Skin of body (tissue), 2 donors: ENCODE measurements around the gene PCP2. TPM values are rescaled to one million over a fixed set of nuclear protein-coding genes. Genes with fewer than 3 reads are reported as not detected.
"Not testable (repeated sequence)": the region's sequence is repeated elsewhere in the genome, so short reads cannot be mapped to it uniquely, and the experiment has no call there.

Source experiments
- DNase-seq: peaks from one replicate; lab custom pipeline; 2025; lab: John Stamatoyannopoulos, UW
- total RNA-seq: library from RNA; depleted of rRNA; stranded (reverse); fragments of >200 nt; gene quantifications from one replicate; pipeline ENCODE4 v1.2.3, GENCODE V29; 2014

Gene PCP2
- total RNA-seq, 1 donor from 2014 or later, result not detected

GRCh38 chr19:7661744-7662538 is 28.4 kb upstream of the PCP2 start:
- DNase-seq, result no peak

GRCh38 chr19:7658219-7658686 is 24.7 kb upstream of the PCP2 start:
- DNase-seq, result no peak

DNA sequence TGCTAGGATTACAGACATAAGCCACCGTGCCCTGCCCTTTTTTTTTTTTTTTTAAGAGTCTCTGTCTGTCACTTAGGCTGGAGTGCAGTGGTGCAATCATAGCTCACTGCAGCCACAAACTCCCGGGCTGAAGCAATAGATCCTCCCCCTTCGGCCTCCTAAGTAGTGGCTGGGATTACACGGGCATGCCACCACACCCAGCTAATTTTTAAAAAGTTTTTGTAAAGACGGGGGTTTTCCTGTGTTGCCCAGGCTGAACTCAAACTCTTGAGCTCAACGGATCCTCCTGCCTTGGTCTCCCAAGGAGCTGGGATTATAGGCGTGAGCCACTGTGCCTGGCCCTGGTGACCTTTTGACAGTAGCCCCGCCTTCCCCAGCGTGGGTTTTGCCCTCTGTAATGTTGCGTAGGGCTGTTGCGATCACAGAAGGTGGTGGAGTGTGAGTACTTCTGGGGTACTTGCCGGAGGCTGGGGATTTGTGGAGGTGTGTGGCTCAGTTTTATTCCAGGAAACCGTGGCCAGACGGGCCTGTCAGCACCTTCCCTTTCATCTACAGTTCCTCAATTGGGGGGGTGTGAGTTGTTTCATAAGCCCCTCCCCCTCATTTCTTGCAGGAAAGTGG is 23.7 kb upstream of the PCP2 start:
- DNase-seq, result no peak

DNA sequence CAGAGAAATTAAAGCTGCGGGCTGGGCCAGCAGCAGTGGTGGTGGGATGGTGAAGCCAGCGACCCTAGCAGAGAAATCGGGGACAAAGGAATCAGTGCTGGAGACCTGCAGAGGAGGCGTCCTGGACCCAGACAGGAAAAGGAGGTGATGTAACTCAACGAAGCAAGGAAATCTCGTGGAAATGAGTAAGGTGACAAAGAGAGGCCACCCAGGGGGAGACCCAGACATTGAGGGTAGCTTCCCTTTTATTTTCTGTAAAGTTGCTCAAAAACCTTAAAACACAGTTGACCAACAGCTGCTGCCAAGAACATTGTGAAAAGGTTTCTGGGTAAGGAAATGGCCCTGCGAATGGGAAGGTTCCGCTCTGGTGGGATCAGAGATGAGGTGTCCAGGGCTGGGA is 22.1 kb upstream of the PCP2 start:
- no peak for DNase-seq

- no peak for DNase-seq
Measured at GRCh38 chr19:7654401-7654800, 20.9 kb upstream of the PCP2 start.

DNA sequence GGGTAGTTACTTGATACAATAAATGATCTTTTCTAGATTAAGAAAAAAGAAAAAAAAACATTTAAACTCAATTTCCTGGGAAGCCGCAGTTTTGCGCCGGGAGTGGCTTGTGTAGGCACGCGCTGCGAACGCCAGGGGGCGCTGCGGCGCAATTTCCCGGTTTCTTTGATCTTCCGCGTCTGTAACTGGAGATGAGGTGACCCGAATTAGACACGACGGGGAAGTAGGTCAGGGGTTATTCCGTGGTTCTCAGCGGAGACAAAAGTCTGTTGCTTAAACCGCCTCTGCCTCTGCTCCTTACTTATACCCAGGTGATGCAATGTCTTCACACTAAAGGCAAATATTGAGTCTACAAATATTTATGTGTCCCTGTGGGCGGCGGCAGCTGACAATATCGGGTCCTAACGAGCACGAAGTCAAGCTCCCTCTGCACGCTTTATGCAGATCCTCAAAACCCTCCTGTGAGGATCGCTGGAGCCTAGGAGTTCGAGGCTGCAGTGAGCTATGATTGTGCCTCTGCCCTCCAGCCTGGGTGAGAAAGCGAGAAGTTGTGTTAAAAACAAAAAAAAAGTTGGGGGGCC is 18.6 kb upstream of the PCP2 start:
- DNase-seq, result peak; percentile 79

DNA sequence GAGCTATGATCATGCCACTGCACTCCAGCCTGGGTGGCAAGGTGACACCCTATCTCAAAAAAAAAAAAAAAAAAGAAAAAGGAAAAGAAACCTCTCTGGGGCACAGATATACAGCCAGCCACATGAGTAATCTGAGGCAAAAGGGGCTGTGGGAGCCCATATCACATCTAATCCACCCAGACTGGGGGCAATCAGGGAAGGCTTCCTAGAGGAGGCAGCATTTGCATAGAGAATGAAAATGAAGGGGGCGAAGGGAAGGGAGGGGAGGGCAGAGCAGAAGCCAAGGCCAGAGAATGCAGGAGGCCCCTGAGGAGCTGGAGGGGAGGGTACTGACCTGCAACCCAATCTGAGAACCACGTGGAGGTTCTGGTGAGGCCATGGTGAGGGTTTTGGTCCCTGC is 16.6 kb upstream of the PCP2 start:
- no peak for DNase-seq

DNA sequence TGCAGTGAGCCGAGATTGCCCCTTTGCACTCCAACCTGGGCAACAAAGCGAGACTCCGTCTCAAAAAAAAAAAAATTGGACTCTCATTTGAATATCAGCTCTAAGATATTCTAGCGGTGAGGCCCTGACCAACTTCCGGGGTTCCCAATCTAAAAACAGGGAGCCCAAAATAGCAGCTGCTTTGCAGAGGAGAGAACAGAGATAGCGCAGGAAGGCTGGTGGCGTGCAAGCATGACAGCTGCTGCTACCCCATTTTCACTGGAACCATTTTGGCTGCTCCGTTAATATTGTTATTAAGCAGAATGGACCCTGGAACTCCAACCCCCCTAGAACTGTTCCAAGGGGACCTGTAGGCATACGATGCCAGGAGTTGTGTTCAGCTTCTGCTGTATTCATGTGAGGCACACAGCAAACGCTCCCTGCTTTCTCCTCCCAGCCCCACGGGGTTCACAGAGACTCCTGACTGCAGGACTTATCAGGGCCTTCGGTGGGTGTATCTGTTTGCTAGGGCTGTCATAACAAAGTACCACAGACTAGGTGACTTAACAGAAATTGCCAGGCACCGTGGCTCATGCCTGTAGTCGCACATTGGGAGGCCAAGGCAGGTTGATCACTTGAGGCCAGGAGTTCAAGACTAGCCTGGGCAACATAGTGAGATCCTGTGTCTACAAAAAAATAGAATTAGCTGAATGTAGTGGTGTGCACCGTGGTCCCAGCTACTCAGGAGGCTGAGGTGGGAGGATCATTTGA is 14.9 kb upstream of the PCP2 start:
- no peak for DNase-seq

- no peak for DNase-seq
Measured at GRCh38 chr19:7647156-7647555, 13.6 kb upstream of the PCP2 start.

DNA sequence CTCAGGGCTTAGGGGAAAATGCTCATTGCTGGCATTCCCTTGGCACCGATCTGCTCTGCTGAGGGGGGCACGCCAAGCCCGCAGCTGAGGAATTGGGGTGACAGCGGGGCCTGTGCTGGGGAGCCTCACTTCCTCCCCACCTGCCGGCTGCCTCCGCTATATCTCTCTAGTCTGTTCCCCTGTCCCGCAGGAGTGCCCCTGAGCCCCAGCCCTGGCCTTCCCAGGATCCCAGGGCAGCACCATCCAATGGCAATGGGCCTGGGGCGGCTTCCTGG is 12.8 kb upstream of the PCP2 start:
- no peak for DNase-seq

DNA sequence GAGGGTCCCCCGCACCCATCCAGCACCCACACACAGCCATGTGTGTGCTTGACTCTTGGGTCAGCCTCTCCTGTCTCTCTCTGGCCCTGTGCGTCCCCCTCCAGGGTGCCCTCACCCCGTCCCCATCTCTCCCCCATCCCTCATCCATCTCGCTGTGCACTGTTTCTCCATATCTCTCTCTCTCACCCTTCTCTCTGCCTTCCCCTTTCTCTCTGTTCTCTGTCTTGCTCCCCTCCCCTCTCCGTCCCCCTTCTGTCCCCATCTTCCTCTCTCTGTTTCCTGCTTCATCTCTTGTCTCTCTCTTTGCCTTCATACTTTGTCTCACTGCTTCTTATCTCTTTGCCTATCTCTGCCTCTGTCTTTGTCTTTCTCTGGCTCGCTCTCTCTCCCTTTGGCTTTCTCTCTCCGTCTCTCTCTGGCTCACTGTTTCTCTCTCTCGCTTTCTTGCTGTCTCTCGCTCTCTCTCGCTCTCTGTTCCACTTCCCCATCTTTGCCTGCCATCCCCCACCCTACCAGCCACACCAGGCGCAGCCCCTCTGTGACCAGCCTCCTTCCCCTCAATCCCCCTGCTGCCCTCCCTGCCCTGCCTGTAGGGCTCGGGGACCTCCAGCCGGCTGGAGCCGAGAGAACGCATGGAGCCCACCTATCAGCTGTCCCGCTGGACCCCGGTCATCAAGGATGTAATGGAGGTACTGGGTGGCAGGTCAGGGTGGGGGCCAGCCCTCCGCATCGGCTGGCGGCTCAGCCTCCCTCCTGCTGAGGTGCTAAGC is 12.3 kb upstream of the PCP2 start:
- DNase-seq, result no peak

GRCh38 chr19:7645163-7645562 is 11.6 kb upstream of the PCP2 start:
- no peak for DNase-seq

- no peak for DNase-seq
Measured at GRCh38 chr19:7644550-7644877, 11.0 kb upstream of the PCP2 start.

DNA sequence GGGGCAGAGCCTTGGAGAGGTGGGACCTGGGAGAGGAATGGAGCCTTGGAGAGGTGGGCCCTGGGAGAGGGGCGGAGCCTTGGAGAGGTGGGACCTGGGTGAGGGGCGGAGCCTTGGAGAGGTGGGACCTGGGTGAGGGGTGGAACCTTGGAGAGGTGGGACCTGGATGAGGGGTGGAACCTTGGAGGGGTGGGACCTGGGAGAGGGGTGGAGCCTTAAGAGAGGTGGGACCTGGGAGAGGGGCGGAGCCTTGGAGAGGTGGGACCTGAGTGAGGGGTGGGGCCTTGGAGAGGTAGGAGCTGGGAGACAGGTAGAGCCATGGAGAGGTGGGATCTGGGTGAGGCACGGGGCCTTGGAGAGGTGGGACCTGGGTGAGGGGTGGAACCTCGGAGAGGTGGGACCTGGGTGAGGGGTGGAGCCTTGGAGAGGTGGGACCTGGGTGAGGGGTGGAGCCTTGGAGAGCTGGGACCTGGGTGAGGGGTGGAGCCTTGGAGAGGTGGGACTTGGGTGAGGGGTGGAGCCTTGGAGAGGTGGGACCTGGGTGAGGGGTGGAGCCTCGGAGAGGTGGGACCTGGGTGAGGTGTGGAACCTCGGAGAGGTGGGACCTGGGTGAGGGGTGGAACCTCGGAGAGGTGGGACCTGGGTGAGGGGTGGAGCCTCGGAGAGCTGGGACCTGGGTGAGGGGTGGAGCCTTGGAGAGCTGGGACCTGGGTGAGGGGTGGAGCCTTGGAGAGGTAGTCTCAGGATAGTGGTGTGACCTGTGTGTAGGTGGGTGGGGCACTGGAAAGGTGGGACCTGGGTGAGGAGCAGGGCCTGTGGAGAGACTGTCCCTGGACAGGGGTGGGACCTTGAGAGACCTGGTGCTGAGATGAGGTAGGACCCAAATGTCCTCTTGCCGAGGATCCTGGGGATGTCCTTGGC is 10.4 kb upstream of the PCP2 start:
- DNase-seq, result not testable (repeated sequence)

DNA sequence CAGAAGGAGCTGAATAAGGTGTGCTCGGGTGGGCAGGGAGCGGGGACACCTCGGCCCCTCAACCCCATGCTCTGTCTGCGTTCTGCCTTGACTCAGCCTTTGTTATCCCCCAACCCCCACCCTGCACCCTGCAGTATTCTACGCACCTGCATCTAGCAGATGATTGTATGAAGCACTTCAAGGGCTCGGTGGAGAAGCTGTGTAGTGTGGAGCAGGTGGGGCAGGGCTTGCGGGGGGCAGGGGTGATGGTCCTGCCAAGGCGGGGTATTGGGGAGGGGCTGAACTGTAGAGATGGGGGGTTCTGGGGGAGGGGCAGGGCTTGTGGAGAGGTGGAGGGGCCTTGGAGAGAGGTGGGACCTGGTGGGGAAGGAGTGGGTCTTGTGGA is 9.5 kb upstream of the PCP2 start:
- no peak for DNase-seq

DNA sequence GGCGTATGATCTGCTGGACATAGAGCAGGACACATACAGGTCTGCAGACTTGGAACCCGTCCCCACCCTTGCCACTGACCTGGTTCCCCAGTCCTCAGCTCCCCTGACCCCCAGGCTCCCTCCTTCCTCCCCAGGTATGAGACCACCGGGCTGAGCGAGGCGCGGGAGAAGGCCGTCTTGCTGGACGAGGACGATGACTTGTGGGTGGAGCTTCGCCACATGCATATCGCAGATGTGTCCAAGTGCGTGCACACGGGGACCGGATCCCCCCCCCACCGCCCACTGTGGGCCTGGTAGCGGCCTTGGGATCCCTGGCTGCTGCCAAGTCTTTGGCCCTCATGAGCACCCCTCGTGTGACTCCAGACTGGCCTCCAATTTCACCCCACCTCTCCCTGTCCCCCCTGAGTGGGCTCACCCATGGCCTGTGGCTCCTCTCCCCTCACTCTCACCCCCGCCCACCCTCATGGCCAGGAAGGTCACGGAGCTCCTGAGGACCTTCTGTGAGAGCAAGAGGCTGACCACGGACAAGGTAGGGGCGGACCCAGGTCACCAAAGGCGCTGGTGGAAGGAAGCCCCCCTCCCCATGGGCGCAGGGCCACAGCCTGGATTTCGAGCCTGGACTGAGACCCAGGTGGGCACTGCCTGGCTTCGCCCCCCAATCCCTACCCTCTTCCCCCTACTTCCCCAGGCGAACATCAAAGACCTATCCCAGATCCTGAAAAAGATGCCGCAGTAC is 8.9 kb upstream of the PCP2 start:
- DNase-seq, result no peak

GRCh38 chr19:7641290-7642276 is 8.1 kb upstream of the PCP2 start:
- no peak for DNase-seq

GRCh38 chr19:7640803-7641202 is 7.3 kb upstream of the PCP2 start:
- DNase-seq, result no peak
